HFF-Myc (cell line): ENCODE data around the gene GPATCH2.

ENCODE experiments used
- DNase-seq: peaks from one replicate; pipeline ENCODE4 v3.0.0-alpha.2; 2011; ENCODE audit warnings: low read depth; ENCODE audit errors: extremely low read depth
- H3K4me3 ChIP-seq: replicated peaks from 2 replicates; pipeline ENCODE4 v1.5.1; 2011; ENCODE audit warnings: low read depth, mild to moderate bottlenecking, control low read depth, low read length
- TF ChIP-seq, protein P1 (sequence below): IDR thresholded peaks from 2 replicates; pipeline ENCODE4 v1.5.1; 2012; ENCODE audit warnings: mild to moderate bottlenecking, low read depth, low read length, control low read depth; ENCODE audit errors: missing control alignments

Gene GPATCH2

DNA sequence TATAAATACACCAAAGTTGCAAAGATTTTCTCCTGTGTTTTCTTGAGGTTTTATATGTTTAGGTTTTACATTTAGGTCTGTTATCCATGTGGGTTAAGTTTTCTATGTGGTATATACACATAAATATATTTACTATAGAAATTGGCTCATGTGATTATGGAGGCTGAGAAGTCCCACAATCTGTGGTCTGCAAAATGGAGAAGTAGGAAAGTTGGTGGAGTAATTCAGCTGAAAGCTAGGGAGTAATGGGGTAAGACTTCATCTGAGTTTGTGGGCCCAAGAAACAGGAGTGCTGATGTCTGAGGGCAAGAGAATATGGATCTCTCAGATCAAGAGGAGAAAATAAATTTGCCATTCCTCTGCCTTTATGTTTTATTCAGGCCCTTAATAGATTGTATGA is 146.0 kb downstream of the GPATCH2 start:
- TF ChIP-seq, protein P1, sequence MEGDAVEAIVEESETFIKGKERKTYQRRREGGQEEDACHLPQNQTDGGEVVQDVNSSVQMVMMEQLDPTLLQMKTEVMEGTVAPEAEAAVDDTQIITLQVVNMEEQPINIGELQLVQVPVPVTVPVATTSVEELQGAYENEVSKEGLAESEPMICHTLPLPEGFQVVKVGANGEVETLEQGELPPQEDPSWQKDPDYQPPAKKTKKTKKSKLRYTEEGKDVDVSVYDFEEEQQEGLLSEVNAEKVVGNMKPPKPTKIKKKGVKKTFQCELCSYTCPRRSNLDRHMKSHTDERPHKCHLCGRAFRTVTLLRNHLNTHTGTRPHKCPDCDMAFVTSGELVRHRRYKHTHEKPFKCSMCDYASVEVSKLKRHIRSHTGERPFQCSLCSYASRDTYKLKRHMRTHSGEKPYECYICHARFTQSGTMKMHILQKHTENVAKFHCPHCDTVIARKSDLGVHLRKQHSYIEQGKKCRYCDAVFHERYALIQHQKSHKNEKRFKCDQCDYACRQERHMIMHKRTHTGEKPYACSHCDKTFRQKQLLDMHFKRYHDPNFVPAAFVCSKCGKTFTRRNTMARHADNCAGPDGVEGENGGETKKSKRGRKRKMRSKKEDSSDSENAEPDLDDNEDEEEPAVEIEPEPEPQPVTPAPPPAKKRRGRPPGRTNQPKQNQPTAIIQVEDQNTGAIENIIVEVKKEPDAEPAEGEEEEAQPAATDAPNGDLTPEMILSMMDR: no peak
- no peak for DNase-seq
- no peak overlapping the region for H3K4me3 ChIP-seq

DNA sequence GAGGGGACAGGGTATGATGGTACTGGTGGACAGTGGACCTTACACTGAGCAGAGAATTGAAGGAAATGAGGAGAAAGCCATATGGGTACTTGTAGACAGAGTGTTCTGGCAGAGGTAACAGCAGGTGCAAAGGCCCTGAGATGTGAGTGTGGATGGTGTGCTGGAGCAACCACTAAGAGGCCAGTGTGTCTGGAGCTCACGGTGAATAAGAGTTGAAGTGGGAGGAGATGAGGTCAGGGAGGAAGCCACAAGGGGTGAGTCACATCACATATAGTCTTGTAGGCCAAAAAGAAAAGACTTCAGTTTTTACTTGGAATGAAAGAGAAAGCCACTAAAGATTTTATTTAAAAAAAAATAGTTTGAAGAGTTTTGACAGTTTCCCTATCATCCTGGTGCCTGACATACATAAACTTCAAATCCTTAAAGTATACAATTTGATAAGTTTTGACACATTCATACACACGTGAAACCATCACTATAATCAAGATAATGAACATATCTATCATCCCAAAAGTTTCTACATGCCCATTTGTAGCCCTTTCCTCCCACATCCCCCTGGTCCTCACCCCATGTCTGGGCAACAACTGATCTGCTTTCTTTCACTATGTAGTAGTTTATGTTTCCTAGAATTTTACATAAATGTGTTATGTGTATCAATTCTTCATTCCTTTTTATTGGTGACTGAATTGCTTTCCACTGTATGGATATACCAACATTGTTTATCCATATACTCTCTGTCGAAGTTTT is 148.4 kb downstream of the GPATCH2 start:
- no peak overlapping the region for H3K4me3 ChIP-seq
- peak; percentile 51 for DNase-seq
- TF ChIP-seq, protein P1: no peak

DNA sequence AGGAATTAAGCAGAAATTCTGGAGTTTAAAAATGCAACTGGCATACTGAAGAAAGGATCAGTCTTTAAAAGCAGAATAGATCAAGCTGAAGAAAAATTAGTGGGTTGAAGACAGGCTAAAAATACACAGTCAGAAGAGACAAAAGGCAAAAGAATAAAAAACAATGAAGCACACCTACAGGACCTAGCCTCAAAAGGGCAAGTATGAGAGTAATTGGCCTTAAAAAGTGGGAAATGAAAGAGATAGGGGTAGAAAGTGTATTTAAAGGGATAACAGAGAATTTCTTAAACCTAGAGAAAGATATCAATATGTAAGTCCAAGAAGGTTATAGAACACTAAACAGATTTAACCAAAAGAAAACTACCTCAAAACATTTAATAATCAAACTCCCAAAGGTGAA is 152.4 kb downstream of the GPATCH2 start:
- TF ChIP-seq, protein P1: no peak
- H3K4me3 ChIP-seq: no peak overlapping the region
- DNase-seq: no peak

DNA sequence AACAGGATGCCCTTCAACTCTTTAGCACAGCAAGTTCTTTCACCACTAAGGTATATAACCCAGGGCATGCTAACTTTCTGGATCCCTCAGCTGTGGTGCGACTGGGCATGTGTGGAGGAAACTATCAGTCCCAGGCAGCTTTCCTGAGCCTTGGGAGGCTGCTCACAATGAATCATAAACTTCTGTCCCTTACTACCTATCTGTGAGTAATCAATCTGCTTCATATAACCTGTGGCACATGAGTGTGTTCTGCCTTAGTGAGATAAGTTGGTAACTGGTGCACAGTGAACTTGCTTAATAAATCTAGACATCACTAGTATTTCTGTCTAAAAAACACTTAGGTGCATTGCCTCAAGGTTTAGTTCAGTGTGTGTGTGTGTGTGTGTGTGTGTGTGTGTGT is 158.0 kb downstream of the GPATCH2 start:
- DNase-seq: no peak
- no peak overlapping the region for H3K4me3 ChIP-seq
- TF ChIP-seq, protein P1: no peak

DNA sequence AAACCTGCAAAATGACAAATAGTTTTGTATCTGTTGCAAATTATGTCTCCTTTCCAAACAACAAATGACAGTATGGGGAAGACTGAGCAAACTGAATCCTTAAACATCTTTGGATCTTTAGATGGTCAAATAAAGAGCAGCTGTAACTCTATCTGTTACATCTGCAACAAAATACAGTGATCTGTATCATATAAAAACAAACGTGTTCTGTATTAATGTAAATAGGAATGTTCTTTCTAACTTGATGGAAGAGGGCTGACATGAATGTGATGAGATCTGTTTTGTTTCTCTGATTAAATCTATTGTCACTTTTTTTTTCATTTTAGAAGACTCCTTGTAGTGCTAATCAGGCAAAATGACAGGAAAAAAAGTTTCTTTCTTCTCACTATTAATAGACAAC is 159.5 kb downstream of the GPATCH2 start:
- no peak overlapping the region for H3K4me3 ChIP-seq
- no peak for DNase-seq
- TF ChIP-seq, protein P1: no peak

DNA sequence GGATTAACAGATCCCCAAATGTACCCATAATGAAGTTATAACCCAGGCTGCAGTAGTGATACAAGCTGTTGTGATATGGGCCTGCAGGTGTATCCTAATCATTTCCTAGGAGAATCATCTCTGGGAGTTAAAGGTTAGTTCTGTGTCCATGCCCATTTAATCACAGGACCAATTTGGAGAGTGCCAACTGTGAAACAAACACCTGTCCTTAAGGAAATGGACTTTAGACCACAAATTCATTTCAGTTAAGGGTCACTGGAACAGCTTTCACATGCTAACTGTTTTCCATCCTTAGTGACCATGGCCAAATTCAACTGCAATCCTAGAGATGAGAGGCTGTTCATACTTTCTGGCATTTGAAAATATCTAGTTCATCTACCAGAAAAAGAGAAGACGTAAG is 160.9 kb downstream of the GPATCH2 start:
- H3K4me3 ChIP-seq: no peak overlapping the region
- TF ChIP-seq, protein P1: no peak
- no peak for DNase-seq

DNA sequence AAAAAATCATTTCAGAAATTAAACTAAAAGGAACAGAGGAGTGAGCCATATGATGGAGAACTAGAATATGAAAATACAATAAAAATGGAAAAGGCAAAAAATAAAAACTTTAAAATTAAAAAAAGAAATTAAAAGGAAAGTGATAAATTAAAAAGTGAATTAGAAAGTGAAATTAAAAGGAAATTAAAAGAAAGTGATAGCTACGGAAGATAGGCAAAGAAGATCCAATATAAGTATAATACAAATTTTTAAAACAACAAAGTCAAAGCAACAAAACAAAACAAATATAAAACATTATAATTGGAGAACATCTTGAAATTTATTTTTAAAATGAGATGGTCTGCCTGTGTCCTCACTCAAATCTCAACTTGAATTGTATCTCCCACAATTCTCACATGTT is 165.8 kb downstream of the GPATCH2 start:
- H3K4me3 ChIP-seq: no peak overlapping the region
- TF ChIP-seq, protein P1: no peak
- DNase-seq: no peak
